Mesendoderm (in vitro differentiated cells): ENCODE measurements around the gene C1orf141.
"Not testable (repeated sequence)": the region's sequence is repeated elsewhere in the genome, so short reads cannot be mapped to it uniquely, and the experiment has no call there.

Experiments used
- DNase-seq: peaks from one replicate; pipeline ENCODE4 v3.0.0; 2013
- H2AK5ac ChIP-seq: 2 replicates; pipeline ENCODE4 v1.6.1; 2013; ENCODE audit warnings: low read length, inconsistent platforms
- H2BK120ac ChIP-seq: 2 replicates; pipeline ENCODE4 v1.6.1; 2013; ENCODE audit warnings: low read depth, mild to moderate bottlenecking, low read length, moderate library complexity, mixed read lengths
- H2BK15ac ChIP-seq: replicated peaks from 2 replicates; pipeline ENCODE4 v1.6.1; 2013; ENCODE audit warnings: low read depth, mild to moderate bottlenecking, moderate library complexity
- H2BK5ac ChIP-seq: 2 replicates; pipeline ENCODE4 v1.6.1; 2013; ENCODE audit warnings: low read length, inconsistent platforms
- H3K18ac ChIP-seq: 2 replicates; pipeline ENCODE4 v1.6.1; 2013; ENCODE audit warnings: mild to moderate bottlenecking, low read length, mixed read lengths
- H3K23ac ChIP-seq: one replicate; pipeline ENCODE4 v1.6.1; 2013; ENCODE audit warnings: low read length
- H3K27ac ChIP-seq: 2 replicates; pipeline ENCODE4 v1.5.1; 2013; ENCODE audit warnings: low read depth, mild to moderate bottlenecking, inconsistent platforms, low read length, moderate library complexity
- H3K27me3 ChIP-seq: 2 replicates; pipeline ENCODE4 v1.6.1; 2013; ENCODE audit warnings: low read length, control low read depth, mild to moderate bottlenecking, inconsistent platforms; ENCODE audit not compliant: insufficient read depth, poor library complexity
- H3K36me3 ChIP-seq: 2 replicates; pipeline ENCODE4 v1.6.1; 2013; ENCODE audit warnings: low read length, inconsistent platforms; ENCODE audit not compliant: control insufficient read depth, insufficient read depth
- H3K4ac ChIP-seq: one replicate; pipeline ENCODE4 v1.6.1; 2013; ENCODE audit warnings: low read depth, mild to moderate bottlenecking, low read length, moderate library complexity
- H3K4me1 ChIP-seq: 2 replicates; pipeline ENCODE4 v1.6.1; 2013; ENCODE audit warnings: low read depth, low read length, inconsistent platforms; ENCODE audit not compliant: control insufficient read depth
- H3K4me2 ChIP-seq: 2 replicates; pipeline ENCODE4 v1.6.1; 2013; ENCODE audit warnings: low read length
- H3K4me3 ChIP-seq: 2 replicates; pipeline ENCODE4 v1.5.1; 2013; ENCODE audit warnings: mild to moderate bottlenecking, low read length
- H3K56ac ChIP-seq: one replicate; pipeline ENCODE4 v1.6.1; 2013; ENCODE audit warnings: low read length
- H3K79me1 ChIP-seq: 2 replicates; pipeline ENCODE4 v1.6.1; 2013; ENCODE audit warnings: low read length, inconsistent platforms
- H3K79me2 ChIP-seq: 2 replicates; pipeline ENCODE4 v1.6.1; 2013; ENCODE audit warnings: mild to moderate bottlenecking, low read length; ENCODE audit not compliant: control insufficient read depth, insufficient read depth
- H3K9ac ChIP-seq: 2 replicates; pipeline ENCODE4 v1.6.1; 2013; ENCODE audit warnings: low read length, inconsistent platforms
- H4K5ac ChIP-seq: one replicate; pipeline ENCODE4 v1.6.1; 2013; ENCODE audit warnings: low read length
- H4K8ac ChIP-seq: one replicate; pipeline ENCODE4 v1.6.1; 2013; ENCODE audit warnings: low read depth, mild to moderate bottlenecking, control low read depth, low read length, moderate library complexity
- WGBS: extraction: QIAGEN DNeasy Blood & Tissue Kit; methylation state at CpG from one replicate; pipeline ENCODE4 v1.1.7; 2013; ENCODE audit warnings: low lambda C conversion rate, missing lambda C conversion rate; ENCODE audit not compliant: insufficient coverage; ENCODE audit errors: extremely low coverage; 5-methylcytosine and 5-hydroxymethylcytosine counted together

The C1orf141 gene

GRCh38 chr1:67141832-67142231, 7.1 kb upstream of the C1orf141 start:
- not testable (repeated sequence) for H3K4me1 ChIP-seq, H3K27me3 ChIP-seq, H3K23ac ChIP-seq, H3K9ac ChIP-seq, H4K5ac ChIP-seq, H3K18ac ChIP-seq, H3K4me3 ChIP-seq, H2AK5ac ChIP-seq, H3K4ac ChIP-seq, H4K8ac ChIP-seq, H3K56ac ChIP-seq, H3K36me3 ChIP-seq, H2BK120ac ChIP-seq, DNase-seq, H3K79me2 ChIP-seq, H2BK15ac ChIP-seq, H3K79me1 ChIP-seq, H3K4me2 ChIP-seq, H2BK5ac ChIP-seq, H3K27ac ChIP-seq
- no CpG with 5 or more reads among the region's 3 CpGs for WGBS

- H3K4me1 ChIP-seq, result no peaks in the 10 kb centered on the region
- no peak overlapping the region for H3K4me2 ChIP-seq
- no peak overlapping the region for H2BK120ac ChIP-seq
- H3K4ac ChIP-seq, result no peak overlapping the region
- H3K4me3 ChIP-seq, result no peak overlapping the region
- 100% methylated on average over 1 of the region's 2 CpGs for WGBS
- H2BK15ac ChIP-seq, result no peak overlapping the region
- H3K56ac ChIP-seq, result no peak overlapping the region
- H3K36me3 ChIP-seq, result no peaks in the 10 kb centered on the region
- H2BK5ac ChIP-seq, result no peak overlapping the region
- no peak overlapping the region for H3K27ac ChIP-seq
- H2AK5ac ChIP-seq, result no peak overlapping the region
- H3K79me2 ChIP-seq, result no peaks in the 10 kb centered on the region
- H3K27me3 ChIP-seq, result no peaks in the 10 kb centered on the region
- no peak overlapping the region for H3K9ac ChIP-seq
- DNase-seq, result no peak
- H3K79me1 ChIP-seq, result no peaks in the 10 kb centered on the region
- H4K5ac ChIP-seq, result no peak overlapping the region
- H3K18ac ChIP-seq, result no peak overlapping the region
- H4K8ac ChIP-seq, result no peak overlapping the region
- H3K23ac ChIP-seq, result no peak overlapping the region
Measured at GRCh38 chr1:67140460-67140859, 5.7 kb upstream of the C1orf141 start.

GRCh38 chr1:67138813-67139499, 4.2 kb upstream of the C1orf141 start:
- Histone ChIP-seq H3K79me1 (no peaks in the 10 kb centered on the region), H2BK5ac (no peak overlapping the region), H3K4me1 (no peaks in the 10 kb centered on the region), H3K4me2 (no peak overlapping the region), H2BK120ac (no peak overlapping the region), H3K27ac (no peak overlapping the region), H3K9ac (no peak overlapping the region), H3K23ac (no peak overlapping the region), H3K4ac (no peak overlapping the region), H3K36me3 (no peaks in the 10 kb centered on the region), H3K4me3 (no peak overlapping the region), H3K79me2 (no peaks in the 10 kb centered on the region), H4K5ac (no peak overlapping the region), H4K8ac (no peak overlapping the region), H2AK5ac (no peak overlapping the region), H2BK15ac (no peak overlapping the region), H3K27me3 (no peaks in the 10 kb centered on the region), H3K18ac (no peak overlapping the region), H3K56ac (no peak overlapping the region)
- DNase-seq, result no peak
- no CpG with 5 or more reads among the region's 3 CpGs for WGBS

GRCh38 chr1:67137307-67137753, 2.6 kb upstream of the C1orf141 start:
- Histone ChIP-seq H3K27ac (no peak overlapping the region), H2BK120ac (no peak overlapping the region), H3K79me1 (no peaks in the 10 kb centered on the region), H3K36me3 (no peaks in the 10 kb centered on the region), H2BK15ac (no peak overlapping the region), H3K4ac (no peak overlapping the region), H3K27me3 (no peaks in the 10 kb centered on the region), H3K4me2 (no peak overlapping the region), H3K56ac (no peak overlapping the region), H3K4me1 (no peaks in the 10 kb centered on the region), H2AK5ac (no peak overlapping the region), H4K5ac (no peak overlapping the region), H3K9ac (no peak overlapping the region), H2BK5ac (no peak overlapping the region), H4K8ac (no peak overlapping the region), H3K18ac (no peak overlapping the region), H3K4me3 (no peak overlapping the region), H3K23ac (no peak overlapping the region), H3K79me2 (no peaks in the 10 kb centered on the region)
- DNase-seq, result no peak
- no CpG with 5 or more reads among the region's 4 CpGs for WGBS

GRCh38 chr1:67135354-67135753, 584 bp upstream of the C1orf141 start:
- Histone ChIP-seq H3K27me3 (no peaks in the 10 kb centered on the region), H3K23ac (no peak overlapping the region), H4K5ac (no peak overlapping the region), H3K79me2 (no peaks in the 10 kb centered on the region), H3K18ac (no peak overlapping the region), H3K27ac (no peak overlapping the region), H2AK5ac (no peak overlapping the region), H2BK15ac (no peak overlapping the region), H3K79me1 (no peaks in the 10 kb centered on the region), H4K8ac (no peak overlapping the region), H3K36me3 (no peaks in the 10 kb centered on the region), H3K56ac (no peak overlapping the region), H3K9ac (no peak overlapping the region), H3K4me1 (no peaks in the 10 kb centered on the region), H2BK5ac (no peak overlapping the region), H3K4ac (no peak overlapping the region), H3K4me3 (no peak overlapping the region), H3K4me2 (no peak overlapping the region), H2BK120ac (no peak overlapping the region)
- WGBS, result no CpG with 5 or more reads among the region's 2 CpGs
- no peak for DNase-seq

- Histone ChIP-seq H2BK120ac (no peak overlapping the region), H2BK15ac (no peak overlapping the region), H3K4me2 (no peak overlapping the region), H3K23ac (no peak overlapping the region), H3K79me1 (no peaks in the 10 kb centered on the region), H3K4ac (no peak overlapping the region), H3K4me1 (no peaks in the 10 kb centered on the region), H3K18ac (no peak overlapping the region), H4K5ac (no peak overlapping the region), H2BK5ac (no peak overlapping the region), H3K9ac (no peak overlapping the region), H3K79me2 (no peaks in the 10 kb centered on the region), H2AK5ac (no peak overlapping the region), H3K27ac (no peak overlapping the region), H3K36me3 (no peaks in the 10 kb centered on the region), H3K4me3 (no peak overlapping the region), H3K56ac (no peak overlapping the region), H3K27me3 (no peaks in the 10 kb centered on the region), H4K8ac (no peak overlapping the region)
- no CpG with 5 or more reads among the region's 2 CpGs for WGBS
- DNase-seq, result no peak
Measured at GRCh38 chr1:67133177-67133576, 1.6 kb downstream of the C1orf141 start.
